ENCODE results near the gene TPGS1.

The TPGS1 gene

DNA sequence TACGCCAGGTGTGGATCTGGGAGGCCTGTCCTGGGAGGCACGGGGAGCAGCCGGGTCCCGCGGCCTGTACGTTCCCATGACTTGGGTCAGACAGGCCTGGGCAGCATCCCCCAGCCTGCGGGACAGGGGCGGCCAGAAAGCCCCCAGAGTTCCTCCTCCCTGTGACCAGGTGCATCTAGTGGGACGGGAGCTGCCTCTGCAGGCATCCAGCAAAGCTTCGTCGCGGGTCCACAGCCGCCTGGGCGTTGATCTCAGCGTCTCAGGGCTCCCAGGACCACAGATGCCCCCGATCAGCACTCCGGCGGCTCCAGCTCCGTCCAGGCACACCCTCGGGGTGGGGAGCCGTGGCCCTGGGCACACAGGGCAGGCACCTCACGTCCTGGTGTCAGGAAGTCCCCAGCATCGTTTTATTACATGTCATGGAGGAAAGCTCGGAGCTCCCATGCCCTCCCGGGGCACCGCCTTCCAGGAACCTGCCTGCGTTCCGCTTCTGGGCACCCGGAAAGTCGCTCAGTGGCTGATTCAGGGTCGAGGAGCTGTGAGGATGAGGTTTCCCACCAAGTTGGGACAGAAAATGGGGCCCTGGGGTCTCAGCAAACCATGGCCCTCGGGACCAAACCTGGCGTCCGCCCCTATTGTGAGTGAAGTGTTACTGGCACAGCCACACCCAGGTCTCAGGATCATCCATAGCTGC, 35.0 kb downstream of the TPGS1 start:
- DNase-seq = no peak

DNA sequence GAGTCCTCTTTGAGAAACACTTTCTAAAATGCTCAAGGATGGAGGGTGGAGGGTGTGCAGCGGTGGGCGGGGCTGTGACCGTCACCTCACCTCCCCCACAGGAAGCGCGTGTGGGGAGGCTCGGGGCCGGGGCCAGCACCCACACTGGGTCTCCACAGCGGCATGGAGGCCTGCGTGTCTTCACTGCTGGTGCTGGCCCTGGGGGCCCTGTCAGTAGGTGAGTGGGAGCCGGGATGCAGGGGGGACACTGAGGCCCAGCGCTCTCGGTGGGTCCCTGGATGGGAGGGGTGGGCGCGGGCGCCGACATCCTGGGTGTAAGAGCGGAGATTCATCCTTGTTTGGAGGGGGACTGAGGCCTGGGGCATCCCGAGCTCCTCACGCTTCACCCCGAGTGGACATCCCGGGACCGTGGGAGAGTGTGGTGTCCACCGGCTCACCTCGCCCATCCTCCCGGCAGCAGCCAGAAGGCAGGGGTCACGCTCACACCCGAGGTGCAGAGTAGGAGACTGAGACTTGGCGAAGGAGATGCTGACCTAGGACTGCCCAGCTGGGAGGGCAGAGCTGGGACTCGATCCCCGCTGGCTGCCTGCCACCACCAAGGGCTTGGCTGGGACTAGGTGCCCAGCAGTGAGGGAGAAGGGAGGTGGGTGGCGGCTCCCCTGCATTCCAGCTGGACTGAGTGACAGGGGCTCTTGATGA, 36.8 kb downstream of the TPGS1 start, which contains the start of gene GZMM:
Gene GZMM, plus strand, starts transcription at position 144 of the 699 bp plus-strand sequence. Its CDS starts 19 bp downstream, at position 163.
- no peak for DNase-seq

DNA sequence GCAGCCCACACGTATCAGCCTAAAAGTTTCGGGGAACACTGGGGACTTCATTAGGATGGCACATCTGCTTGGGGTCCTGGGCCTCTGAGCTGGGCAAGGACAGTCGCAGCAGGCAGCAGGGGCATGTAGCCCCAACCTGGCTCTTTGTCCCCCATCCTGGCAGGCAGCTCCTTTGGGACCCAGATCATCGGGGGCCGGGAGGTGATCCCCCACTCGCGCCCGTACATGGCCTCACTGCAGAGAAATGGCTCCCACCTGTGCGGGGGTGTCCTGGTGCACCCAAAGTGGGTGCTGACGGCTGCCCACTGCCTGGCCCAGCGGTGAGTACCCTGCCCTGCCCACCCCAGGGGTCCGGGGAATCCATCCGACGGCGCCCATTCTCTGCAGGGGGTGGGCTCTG, 39.8 kb downstream of the TPGS1 start:
- DNase-seq = no peak

DNA sequence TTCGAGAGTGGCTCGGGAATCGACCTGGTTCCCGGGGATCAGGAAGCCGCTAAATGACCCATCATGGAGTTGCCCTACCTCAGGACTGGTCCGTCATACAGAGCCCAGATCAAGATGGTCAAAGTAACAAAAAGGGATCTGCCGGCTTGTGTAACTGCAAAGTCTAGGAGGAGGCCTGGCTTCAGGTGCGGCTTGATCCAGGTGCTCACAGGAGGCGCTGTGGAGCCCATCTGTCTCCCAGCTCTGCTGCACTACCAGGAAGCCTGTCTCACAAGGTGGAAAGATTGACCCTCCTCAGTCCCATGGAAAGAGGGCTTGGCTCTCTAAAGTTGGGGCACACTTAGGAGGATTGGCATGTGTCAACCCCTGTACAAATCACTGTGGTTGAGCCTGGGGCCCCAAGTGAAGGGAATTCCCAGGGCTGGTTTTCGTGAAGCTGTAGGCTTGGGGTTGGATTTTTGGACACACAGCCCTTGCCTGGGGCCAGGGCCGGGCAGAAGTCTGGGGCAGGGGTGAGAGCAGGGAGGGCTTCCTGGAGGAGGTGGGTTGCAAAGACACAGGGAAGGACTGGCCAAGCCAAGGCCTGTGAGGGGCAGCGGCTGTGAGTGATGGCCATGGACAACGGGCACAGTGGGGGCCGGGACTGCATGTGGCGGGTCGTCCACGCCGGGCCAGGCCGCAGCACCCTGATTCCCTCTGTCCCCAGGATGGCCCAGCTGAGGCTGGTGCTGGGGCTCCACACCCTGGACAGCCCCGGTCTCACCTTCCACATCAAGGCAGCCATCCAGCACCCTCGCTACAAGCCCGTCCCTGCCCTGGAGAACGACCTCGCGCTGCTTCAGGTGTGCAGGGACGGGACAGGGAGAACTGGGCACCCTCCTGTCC, 40.8 kb downstream of the TPGS1 start:
- DNase-seq = no peak

DNA sequence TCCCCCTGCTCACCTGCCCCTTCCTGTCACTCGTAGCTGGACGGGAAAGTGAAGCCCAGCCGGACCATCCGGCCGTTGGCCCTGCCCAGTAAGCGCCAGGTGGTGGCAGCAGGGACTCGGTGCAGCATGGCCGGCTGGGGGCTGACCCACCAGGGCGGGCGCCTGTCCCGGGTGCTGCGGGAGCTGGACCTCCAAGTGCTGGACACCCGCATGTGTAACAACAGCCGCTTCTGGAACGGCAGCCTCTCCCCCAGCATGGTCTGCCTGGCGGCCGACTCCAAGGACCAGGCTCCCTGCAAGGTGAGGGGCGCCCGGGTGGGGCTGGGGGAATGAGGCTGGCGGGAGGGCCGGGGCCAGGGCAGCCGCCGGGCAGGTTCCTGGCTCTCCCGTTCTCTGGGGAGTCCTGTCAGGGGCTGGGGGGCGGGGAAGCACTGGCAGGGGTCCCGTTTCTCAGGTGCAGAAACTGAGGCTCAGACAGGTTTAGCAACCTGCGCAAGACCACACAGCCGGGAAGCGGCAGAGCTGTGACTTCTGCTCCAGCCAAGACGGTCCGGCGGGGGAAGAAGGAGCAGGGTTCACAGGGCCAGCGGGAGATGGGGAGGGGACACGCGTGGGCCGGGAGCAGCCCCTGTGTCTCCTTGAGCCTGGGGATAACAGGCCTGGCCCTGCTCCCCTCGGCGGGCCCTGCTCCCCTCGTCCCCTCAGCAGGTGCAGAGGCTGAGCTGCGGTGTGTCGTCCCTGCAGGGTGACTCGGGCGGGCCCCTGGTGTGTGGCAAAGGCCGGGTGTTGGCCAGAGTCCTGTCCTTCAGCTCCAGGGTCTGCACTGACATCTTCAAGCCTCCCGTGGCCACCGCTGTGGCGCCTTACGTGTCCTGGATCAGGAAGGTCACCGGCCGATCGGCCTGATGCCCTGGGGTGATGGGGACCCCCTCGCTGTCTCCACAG, 41.9 kb downstream of the TPGS1 start:
- no peak for DNase-seq

DNA sequence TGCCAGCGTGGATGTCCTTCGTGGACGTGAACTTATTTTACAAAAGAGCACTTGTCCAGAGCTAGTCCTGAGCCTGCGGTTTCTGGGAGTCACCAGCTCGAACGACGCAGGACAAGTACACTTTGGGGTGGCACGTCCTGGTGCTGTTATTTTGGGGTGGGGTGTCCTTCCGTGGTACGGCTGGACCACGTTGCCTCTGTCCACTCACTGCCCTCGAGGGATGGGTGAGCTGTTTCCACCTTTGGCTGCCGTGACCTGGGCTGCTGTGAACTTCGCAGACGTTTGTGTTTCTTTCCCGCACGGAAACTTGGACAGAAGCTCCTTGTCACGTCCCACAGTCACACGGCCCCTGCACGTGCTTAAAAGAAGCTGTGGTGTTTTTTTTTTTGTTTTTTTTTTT, 47.5 kb downstream of the TPGS1 start:
- DNase-seq = no peak

DNA sequence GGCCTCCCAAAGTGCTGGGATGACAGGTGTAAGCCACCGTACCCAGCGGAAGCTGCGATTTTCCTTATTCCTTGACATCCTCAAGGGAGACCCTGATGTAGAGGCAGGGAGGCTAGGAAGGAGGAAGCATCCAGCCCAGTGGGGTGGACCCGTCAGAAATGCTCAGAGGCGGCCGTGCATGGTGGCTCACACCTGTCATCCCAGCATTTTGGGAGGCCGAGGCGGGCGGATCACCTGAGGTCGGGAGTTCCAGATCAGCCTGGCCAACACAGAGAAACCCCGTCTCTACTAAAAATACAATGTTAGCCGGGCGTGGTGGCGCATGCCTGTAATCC, 48.1 kb downstream of the TPGS1 start:
- DNase-seq = no peak

DNA sequence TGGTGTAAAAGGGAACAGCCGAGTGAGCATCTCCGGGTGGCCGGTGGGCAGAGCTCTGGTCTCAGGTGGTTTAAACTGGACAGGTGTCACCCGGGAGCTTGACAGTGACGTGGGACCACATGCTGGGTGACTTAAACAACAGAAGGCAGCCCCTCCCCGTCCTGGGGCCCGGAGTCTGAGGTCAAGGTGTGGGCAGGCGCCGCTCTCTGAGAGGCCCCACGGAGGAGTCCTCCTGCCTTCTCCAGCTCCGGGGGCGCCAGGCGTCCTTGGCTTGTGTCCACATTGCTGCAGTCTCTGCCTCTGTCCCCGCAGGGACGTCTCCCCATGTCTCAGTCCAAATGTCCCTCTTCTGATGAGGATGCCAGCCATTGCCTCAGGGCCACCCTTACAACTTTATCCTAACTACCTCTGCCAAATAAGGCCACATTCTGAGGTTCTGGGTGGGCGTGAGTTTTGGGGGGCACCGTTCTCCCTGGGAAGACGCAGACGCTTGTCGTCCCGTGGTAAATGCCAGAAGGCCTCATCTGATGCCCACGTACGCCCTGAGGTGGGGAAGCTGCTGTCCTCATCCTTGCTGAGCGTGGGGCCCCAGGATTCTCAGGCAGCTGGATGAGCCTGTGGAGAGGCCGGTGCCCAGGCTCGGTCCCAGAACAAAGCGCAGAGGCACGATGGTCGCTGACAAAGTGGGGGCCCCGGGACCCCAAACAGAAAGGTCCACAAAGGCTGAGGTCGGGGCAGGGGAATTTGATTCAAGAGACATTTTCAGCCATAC, 49.5 kb downstream of the TPGS1 start:
- no peak for DNase-seq

DNA sequence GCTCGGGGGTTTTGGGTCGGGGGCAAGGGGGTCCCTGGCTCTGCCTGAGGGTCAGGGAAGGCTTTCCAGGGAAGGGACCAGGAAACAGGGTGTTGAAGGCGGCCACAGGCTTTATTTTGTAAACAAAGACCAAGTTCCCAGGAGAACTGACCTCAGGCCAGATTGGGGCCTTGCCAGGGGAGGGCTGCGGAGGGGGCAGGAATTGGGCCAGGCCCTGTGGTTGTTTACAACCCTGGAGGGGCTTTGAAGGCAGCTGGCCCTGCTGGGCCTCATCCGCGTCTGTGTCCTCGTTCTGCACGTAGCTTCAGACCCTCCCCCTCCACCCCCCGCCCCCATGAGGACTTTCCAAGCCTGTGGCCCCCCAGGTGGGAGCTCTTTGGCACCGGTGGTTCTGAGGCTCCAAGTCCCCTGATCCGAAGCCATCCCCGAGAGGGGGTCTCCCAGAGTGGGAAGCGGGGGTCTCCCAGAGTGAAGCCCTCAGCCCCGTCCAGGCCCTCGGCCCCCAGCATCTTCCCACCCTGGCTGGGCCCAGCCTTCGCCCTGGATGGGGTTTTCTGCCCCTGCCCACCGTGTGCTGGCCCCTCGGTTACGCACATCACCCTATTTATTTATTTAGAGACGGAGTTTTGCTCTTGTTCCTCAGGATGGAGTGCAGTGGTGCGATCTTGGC, 51.6 kb downstream of the TPGS1 start:
- DNase-seq = no peak

DNA sequence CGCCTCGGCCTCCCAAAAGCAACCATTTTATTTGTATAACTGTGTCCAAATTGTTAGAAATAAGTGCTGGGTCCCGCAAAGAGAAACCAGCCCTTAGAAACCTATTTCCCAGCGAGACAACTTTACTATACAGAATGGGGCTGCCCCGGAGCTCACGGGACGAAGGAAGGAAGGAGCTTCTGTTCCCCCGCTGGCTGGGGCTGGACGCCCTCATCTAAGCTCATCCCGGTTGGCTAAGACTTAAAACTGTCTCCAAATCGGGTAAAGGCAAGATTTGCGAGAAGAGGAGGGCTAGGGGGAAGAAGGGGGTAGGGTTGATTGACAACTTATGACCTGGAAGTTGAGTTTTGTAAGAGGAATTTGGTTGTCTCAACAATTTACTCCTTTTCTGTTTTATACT, 52.8 kb downstream of the TPGS1 start:
- no peak for DNase-seq

DNA sequence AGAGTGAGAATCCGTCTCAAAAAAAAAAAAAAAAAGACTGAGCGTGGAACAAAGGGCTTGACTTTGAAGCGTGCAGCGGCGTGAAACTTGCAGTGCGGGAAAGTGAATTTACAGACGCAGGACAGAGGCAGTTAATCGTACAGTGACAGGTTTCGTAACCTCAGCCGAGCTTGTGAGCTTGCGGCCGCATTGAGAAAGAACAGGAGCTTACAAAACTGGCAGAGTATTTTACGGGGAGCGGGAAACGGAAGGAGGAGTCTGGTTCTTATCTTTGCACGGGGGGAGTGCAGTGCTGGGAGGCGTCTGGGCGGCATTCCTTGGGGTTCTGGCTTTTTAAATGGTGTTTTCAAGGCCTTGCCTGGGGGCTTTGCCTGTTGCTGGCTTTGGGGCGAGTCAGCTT, 59.1 kb downstream of the TPGS1 start:
- peak; percentile 71 to 80 for DNase-seq

DNA sequence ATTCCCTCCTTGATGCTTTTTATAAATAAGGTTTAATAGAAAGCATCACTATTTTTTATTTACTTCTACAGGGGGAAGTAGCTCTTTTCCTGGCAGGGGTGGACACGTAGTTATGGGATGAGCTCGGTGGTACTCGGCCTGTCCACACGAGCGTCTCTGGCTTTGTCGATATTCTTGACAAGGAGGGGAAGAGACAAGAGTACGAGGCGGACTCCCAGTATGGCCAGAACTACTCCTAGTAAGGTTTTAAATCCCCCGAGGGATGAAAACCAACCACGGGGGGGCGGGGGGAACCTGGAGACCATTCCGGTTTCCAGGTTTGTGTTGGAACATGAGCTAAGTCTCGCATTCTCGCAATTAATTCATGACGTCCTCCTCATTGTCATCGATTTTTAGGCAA, 59.5 kb downstream of the TPGS1 start:
- no peak for DNase-seq

DNA sequence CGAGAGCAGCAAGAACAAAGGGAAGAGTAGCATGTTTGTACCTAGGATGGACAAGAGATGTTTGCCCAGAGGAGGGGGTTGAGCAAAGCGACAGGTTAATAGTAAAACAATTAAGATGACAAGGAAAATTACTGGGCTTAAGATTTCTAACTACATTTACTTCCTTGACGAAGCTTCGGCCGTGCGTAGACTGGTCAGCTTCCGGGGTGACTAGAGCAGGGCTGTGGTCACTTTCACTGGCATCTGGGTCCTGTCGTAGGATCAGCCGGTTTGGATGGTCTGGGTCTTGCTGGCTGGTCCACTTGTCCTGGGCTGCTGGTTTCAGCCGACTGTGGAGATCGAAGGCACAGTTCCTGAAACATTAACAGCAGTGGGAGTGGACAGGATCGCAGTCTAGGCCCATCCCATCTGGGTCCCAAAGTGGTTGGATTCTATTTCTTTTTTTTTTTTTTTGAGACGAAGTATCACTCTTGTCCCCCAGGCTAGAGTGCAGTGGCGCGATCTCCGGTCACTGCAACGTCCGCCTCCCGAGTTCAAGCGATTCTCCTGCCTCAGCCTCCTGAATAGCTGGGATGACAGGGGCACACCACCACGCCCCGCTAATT, 60.1 kb downstream of the TPGS1 start:
- no peak for DNase-seq
